CD4-positive, alpha-beta T cell (primary cell): ENCODE results near the gene HMGB1. TPM values are rescaled to one million over a fixed set of nuclear protein-coding genes. Genes with fewer than 3 reads are reported as not detected.

Experiments used
- ATAC-seq: fragments of 200-7000 bp; cut with Tn5 transposase; one replicate; pipeline ENCODE4 v1.10.0; 2022; ENCODE audit warnings: mild to moderate bottlenecking; ENCODE audit not compliant: poor library complexity
- CTCF ChIA-PET: fragments of 350-600 bp; sonication (Branson Sonifier 250); formaldehyde crosslinking; loops from one replicate; lab custom pipeline; 2021; ENCODE audit warnings: antibody characterized with exemption, inconsistent platforms; lab: Charles Lee
- POLR2A ChIA-PET: fragments of 350-600 bp; sonication (Branson Sonifier 250); formaldehyde crosslinking; loops from one replicate; lab custom pipeline; 2021; ENCODE audit warnings: antibody characterized with exemption, inconsistent platforms; lab: Charles Lee
- DNase-seq, 14 experiments: peaks; one replicate each; pipeline ENCODE4 v3.0.0-alpha.2; 2013 to 2020; ENCODE audit warnings: mixed read lengths in 2 of 14
- H3K27ac ChIP-seq, 2 donors: one replicate each; pipeline versions ENCODE4 v1.5.1 to v1.7.0; 2013; ENCODE audit warnings: low read length in 2 of 2, low read depth in 1 of 2, mild to moderate bottlenecking in 1 of 2
- H3K27me3 ChIP-seq, 2 experiments: 1 replicate in 1 of 2; 2 replicates in 1 of 2; pipeline versions ENCODE4 v1.6.1 to v1.7.0; 2013; ENCODE audit warnings: low read length in 2 of 2, control low read depth in 1 of 2, mild to moderate bottlenecking in 1 of 2, moderate library complexity in 1 of 2; ENCODE audit not compliant: insufficient read depth in 2 of 2, control insufficient read depth in 1 of 2
- H3K36me3 ChIP-seq: one replicate; pipeline ENCODE4 v1.6.1; 2013; ENCODE audit warnings: low read length, control low read depth; ENCODE audit not compliant: insufficient read depth
- H3K4me1 ChIP-seq: one replicate; pipeline ENCODE4 v1.6.1; 2013; ENCODE audit warnings: low read length, control low read depth; ENCODE audit not compliant: insufficient read depth
- H3K4me3 ChIP-seq: one replicate; pipeline ENCODE4 v1.5.1; 2013; ENCODE audit warnings: mild to moderate bottlenecking, low read length, moderate library complexity
- H3K9me3 ChIP-seq, 2 experiments: 1 replicate in 1 of 2; 2 replicates in 1 of 2; pipeline versions ENCODE4 v1.6.1 to v1.7.0; 2013; ENCODE audit warnings: low read length in 2 of 2, mild to moderate bottlenecking in 2 of 2, control low read depth in 1 of 2, moderate library complexity in 1 of 2; ENCODE audit not compliant: control insufficient read depth in 1 of 2, insufficient read depth in 1 of 2
- H3K27ac Mint-ChIP-seq: one replicate; pipeline ENCODE4 v1.8.0; 2020; ENCODE audit warnings: mixed read lengths
- H3K27me3 Mint-ChIP-seq: one replicate; pipeline ENCODE4 v1.8.0; 2021; ENCODE audit warnings: mixed read lengths
- H3K36me3 Mint-ChIP-seq: one replicate; pipeline ENCODE4 v1.8.0; 2021; ENCODE audit warnings: low read depth, mixed read lengths
- H3K4me1 Mint-ChIP-seq: one replicate; pipeline ENCODE4 v1.8.0; 2021; ENCODE audit warnings: low read depth, mixed read lengths
- H3K4me3 Mint-ChIP-seq: one replicate; pipeline ENCODE4 v1.8.0; 2020; ENCODE audit warnings: mild to moderate bottlenecking, mixed read lengths
- H3K9me3 Mint-ChIP-seq: one replicate; pipeline ENCODE4 v1.8.0; 2020; ENCODE audit warnings: mixed read lengths
- intact Hi-C, 2 experiments: fragments of 100-400 bp; cut with DNase I in 1 of 2; cut with micrococcal nuclease in 1 of 2; formaldehyde crosslinking; loops; one replicate each; pipeline versions ENCODE4 v1.15.1 to v1.9.0; 2023 to 2025; cut with DNase I, micrococcal nuclease
- total RNA-seq, 174 experiments: library from RNA in 2 of 174; stranded (reverse) in 2 of 174; gene quantifications; one replicate each; pipeline ENCODE4 v1.2.3 and lab custom pipeline; 2021 to 2026
- TF ChIP-seq, protein P1 (sequence below): fragments of 200-600 bp; IDR thresholded peaks from one replicate; pipeline ENCODE4 v1.8.0; 2022; ENCODE audit warnings: antibody characterized with exemption, mild to moderate bottlenecking

The HMGB1 gene
- total RNA-seq, 2 experiments from 2014 or later, result 448 to 465 TPM

DNA sequence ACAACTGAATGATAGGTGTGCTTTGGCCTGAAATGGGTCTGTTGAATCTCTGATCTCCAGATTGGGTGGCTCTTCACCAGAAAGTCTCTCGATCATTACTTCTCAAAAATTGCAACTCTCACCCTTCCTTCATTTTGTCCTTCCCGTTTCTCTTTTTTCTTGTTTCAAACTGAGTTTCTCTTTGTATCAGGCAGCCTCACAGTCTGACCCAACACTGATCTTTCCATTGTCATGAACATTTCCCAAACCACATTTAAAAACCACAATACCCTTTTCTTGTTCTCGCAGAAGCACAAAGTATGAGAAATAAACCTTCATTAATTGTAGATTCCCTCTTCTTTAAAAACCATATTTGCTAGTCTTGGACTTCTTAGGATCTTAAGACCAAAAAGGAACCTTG is 33.6 kb upstream of the HMGB1 start:
- Mint-ChIP-seq H3K4me1 (peaks cover under 1% of the 10 kb centered on the region), H3K36me3 (no peaks in the 10 kb centered on the region), H3K4me3 (no peak overlapping the region), H3K9me3 (no peaks in the 10 kb centered on the region), H3K27ac (no peak overlapping the region), H3K27me3 (no peaks in the 10 kb centered on the region)
- no peaks in the 10 kb centered on the region for H3K36me3 ChIP-seq
- TF ChIP-seq, protein P1, sequence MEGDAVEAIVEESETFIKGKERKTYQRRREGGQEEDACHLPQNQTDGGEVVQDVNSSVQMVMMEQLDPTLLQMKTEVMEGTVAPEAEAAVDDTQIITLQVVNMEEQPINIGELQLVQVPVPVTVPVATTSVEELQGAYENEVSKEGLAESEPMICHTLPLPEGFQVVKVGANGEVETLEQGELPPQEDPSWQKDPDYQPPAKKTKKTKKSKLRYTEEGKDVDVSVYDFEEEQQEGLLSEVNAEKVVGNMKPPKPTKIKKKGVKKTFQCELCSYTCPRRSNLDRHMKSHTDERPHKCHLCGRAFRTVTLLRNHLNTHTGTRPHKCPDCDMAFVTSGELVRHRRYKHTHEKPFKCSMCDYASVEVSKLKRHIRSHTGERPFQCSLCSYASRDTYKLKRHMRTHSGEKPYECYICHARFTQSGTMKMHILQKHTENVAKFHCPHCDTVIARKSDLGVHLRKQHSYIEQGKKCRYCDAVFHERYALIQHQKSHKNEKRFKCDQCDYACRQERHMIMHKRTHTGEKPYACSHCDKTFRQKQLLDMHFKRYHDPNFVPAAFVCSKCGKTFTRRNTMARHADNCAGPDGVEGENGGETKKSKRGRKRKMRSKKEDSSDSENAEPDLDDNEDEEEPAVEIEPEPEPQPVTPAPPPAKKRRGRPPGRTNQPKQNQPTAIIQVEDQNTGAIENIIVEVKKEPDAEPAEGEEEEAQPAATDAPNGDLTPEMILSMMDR, result no peak
- ATAC-seq (no peak), DNase-seq (no peak)
- intact Hi-C loops, result no loop called here
- H3K4me3 ChIP-seq, result no peak overlapping the region
- H3K4me1 ChIP-seq, result no peaks in the 10 kb centered on the region
- ChIA-PET POLR2A (no interaction called here), CTCF (no interaction called here)
- H3K27ac ChIP-seq, result no peak overlapping the region
- no peaks in the 10 kb centered on the region for H3K9me3 ChIP-seq
- no peaks in the 10 kb centered on the region for H3K27me3 ChIP-seq

DNA sequence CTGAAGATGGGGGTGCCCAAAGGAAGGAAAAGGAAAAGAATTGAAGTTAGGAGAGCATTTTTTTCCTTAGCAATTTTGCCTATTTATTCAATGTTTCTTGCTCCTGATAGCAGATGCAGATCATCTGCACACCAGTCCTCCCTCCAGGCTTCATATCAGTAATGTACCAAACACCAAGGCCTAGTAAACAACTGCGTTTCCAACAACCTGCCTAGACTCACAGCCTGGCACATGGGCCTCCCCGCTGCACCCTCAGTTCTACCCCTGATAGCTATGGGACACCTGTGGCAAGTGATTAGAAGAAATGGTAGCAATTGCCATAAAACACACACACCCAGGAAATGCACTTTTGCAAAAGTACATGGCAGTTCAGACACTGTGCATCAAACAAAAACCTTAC is 30.4 kb upstream of the HMGB1 start:
- Mint-ChIP-seq H3K27me3 (no peaks in the 10 kb centered on the region), H3K4me3 (no peak overlapping the region), H3K4me1 (no peaks in the 10 kb centered on the region), H3K9me3 (no peaks in the 10 kb centered on the region), H3K36me3 (no peaks in the 10 kb centered on the region), H3K27ac (no peak overlapping the region)
- TF ChIP-seq, protein P1, result no peak
- Histone ChIP-seq H3K4me1 (no peaks in the 10 kb centered on the region), H3K27me3 (no peaks in the 10 kb centered on the region), H3K27ac (no peak overlapping the region), H3K4me3 (no peak overlapping the region), H3K9me3 (no peaks in the 10 kb centered on the region), H3K36me3 (no peaks in the 10 kb centered on the region)
- ATAC-seq (no peak), DNase-seq (no peak)
- intact Hi-C loops, result no loop called here
- CTCF ChIA-PET, result no interaction called here
- POLR2A ChIA-PET, result no interaction called here

DNA sequence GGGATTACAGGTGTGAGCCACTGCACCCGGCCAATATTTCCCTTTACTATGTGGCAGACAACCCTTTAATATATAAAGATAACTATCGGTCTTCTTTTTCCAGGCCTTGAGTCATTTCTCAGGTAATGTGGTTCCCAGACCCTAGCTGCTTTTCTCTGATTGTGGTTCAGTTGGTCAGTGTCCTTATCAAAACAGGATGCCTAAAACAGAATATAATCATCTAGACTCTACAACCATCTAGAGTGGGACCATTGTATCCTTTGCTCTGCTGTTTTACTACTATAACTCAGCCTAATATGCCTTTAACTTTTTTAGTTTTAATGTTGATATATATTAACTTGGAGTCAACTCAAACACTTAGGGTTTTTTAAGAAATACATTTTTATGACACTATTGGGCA is 30.0 kb upstream of the HMGB1 start:
- CTCF ChIA-PET, result no interaction called here
- intact Hi-C loops, result no loop called here
- Mint-ChIP-seq H3K36me3 (no peaks in the 10 kb centered on the region), H3K27ac (no peak overlapping the region), H3K4me1 (no peaks in the 10 kb centered on the region), H3K4me3 (no peak overlapping the region), H3K9me3 (no peaks in the 10 kb centered on the region), H3K27me3 (no peaks in the 10 kb centered on the region)
- no peaks in the 10 kb centered on the region for H3K4me1 ChIP-seq
- no peaks in the 10 kb centered on the region for H3K36me3 ChIP-seq
- no peak overlapping the region for H3K4me3 ChIP-seq
- no peaks in the 10 kb centered on the region for H3K27me3 ChIP-seq
- H3K9me3 ChIP-seq, result no peaks in the 10 kb centered on the region
- ATAC-seq (no peak), DNase-seq (no peak)
- POLR2A ChIA-PET, result no interaction called here
- H3K27ac ChIP-seq, result no peak overlapping the region
- TF ChIP-seq, protein P1, result no peak
